HG02885 (cell line): Measurements from ENCODE around the gene CEP63.
A peak's percentile ranks its signal among the peaks of the same experiment; 100 is the strongest.

Experiments
- ATAC-seq: cut with Tn5 transposase; IDR thresholded peaks from one replicate; pipeline ENCODE4 v1.9.1; 2021; ENCODE audit warnings: mild to moderate bottlenecking; ENCODE audit not compliant: unreplicated experiment, poor library complexity

Gene CEP63

DNA sequence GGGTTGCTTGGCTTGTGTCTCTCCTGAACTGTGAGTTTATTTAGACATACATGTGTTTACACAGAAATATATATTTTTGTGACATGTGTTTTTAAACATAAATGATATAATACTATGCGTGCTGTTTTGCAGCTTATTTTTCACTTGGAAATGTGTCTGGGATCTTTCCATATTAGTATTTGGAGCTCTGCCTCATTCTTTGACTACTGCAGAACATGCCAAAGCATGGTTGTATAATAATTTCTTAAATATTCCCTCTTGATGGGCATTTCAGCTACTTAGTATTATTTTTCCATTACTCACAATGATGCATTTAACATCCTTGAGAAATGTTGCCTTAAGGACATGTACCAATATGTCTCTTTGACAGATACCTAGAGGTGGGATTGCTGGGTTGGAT, 19.5 kb upstream of the CEP63 start:
- no peak for ATAC-seq

DNA sequence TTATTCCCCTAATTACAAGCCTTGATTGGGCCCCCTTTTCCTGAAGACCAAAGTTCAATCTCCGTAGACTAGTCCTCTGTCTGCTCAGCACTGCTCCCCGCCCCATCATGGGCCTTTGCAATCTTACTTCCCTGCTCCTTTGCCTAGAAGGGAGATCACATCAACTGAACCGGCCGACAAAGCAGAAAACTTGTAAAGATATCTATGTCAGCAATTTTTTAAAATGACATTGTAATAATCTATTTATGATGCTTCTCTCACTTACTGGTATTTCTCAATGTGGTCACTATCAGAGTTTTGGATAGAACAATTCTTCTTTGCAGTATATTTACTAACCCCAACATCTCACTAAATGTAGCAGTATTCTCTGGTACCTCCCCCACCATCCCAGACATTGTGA, 17.3 kb upstream of the CEP63 start:
- ATAC-seq: no peak

DNA sequence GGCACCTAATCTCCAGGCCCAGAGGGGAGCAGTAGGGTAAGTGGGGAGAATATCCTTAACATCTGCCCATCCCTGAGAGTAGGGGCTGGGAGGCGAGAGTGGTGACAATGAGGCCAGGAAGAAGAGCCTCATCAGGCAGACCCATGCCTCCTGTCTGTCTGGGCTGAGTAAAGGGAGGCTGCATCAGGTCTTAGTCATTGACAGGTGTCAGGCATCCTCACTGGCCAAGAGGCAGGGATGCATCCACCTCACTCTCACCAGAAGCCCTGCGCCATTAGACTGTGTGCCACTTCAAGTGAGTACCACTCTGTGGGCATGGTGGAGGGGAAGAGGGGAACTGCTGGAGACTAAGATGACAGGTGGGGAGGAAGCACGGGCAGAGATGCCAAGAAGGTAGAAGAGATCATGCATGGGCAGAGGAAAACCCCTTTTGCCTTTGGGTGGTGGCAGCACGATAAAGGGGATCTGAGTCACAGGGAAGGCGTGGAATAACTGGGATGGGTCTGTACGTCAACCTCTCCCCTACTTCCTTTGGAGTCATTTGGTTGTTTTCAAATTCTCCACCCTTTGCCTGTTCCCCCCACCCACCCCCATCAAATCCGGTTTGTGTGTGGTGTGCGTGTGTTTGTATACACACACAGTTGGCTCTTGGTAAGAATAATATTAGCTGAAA, 14.2 kb upstream of the CEP63 start:
- ATAC-seq: no peak

DNA sequence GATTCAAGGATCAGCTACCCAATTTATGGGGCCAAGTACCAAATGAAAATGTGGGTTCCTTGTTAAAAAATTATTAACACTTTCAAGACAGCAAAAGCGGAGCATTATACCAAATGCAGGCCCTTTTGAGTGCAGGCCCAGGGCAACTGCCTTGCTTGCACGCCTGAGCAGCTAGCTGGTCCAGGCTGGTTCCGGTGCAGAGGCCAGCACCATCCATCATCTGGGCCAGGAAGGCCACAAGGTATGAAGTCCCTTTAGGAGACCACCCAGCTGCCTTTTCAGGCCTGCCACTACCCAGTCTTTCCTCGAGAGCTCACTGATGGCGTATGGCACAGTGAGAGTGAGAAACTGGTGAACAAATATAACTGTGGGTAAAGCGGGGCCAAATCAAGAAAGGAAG, 13.0 kb upstream of the CEP63 start:
- ATAC-seq: no peak

DNA sequence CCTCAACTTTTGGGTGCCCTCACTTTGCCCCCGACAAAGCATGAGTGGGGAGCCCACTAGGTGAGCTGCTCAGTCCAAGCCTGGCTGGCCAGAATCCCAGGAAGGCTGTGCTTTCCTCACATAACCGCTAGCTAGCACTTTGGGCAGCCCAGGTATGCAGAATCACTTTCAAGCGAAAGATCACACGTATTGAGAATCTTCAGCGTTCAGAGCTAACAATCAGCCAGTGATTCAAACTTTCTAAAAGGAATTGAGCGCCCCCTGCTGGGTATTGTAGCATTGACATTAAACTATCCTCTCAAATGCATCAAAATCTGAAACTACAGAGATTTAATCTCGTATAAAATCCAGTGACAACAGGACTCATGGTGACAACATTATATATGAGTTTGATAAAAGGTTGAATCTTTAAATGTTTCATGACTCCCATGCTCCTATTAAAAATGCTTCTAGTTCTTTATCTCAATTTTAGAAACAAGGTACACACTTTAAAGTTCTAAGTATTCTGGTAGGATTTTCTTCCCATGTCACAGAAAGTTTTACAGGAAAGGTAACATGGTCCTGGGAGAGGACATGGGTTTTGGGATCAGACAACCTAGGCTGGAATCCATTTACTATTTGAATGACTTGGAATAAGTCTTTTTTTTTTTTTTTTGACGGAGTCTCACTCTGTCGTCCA, 11.8 kb upstream of the CEP63 start:
- peak; percentile 57 for ATAC-seq

DNA sequence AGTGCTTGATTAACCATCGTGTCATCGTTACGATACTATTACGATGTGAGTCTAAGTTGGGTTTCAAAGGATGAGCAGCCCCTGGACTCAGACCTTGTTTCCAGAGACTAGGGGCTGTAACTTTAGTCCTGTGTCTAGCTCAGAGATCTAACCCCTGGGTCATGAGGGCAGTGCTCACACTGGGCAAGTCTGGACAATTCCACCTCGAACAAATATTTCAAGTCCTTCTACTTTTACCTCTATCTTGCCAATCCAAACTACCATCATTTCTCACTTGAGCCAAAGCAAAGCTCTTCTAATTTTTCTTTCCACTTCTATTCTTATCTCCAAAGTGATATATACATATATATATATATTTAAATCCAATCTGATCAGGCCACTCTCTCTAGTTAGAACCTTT, 10.9 kb upstream of the CEP63 start:
- ATAC-seq: no peak

DNA sequence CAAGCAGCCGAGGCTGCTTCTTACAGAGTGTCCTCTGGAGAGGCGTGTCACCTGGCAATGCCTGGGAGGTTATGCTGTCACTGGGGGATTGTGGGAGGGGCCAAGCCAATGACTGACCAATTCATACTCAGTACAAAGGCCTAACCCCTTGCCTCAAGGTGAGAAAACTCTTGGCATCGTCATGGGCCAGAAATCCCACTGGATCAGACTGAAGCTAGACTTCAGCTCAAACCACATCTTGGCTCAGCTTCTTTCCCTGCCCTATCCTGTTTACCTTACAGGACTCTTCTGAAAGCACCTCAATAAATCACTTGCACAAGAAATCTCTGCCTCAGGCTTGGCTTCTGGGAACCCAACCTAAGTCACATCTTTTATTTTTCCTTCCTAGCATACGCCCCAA, 9.6 kb upstream of the CEP63 start:
- ATAC-seq: no peak

DNA sequence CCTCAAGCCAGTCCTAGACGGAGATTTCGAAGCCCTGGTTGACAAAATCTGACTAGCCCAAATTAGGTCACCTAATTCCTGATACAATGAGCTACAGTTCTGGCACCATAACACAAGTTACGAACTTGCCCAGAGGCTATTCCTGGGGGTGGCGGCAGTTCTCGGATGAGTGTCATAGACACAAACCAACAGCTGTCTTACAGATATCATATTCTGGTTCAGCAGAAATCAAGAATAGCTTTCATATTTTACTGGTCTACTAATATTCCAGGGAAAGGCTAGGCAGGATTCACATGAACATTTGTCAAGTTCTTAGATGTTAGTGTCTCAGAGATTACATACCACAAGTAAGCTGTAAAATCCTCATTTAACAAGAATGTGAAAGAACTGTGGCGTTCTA, 8.9 kb upstream of the CEP63 start:
- ATAC-seq: no peak

DNA sequence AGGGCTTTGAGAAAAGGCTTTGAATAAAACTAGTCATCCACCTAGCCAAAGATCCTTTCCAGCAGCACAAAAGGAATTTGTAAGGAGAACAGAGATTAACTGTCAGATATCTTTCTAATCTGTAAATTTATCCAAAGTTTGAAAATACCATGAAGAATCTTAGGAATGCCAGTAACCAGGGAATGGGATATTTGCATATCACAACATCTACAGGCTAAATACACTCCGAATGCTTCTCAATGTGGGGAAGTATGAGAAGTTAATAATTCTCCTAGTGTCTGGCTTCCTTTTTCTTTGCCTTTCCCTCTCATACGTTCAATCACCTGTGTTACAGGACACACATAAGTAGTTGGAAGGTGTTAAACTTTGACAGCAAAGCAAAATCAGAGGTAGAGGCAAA, 7.9 kb upstream of the CEP63 start:
- ATAC-seq: no peak

DNA sequence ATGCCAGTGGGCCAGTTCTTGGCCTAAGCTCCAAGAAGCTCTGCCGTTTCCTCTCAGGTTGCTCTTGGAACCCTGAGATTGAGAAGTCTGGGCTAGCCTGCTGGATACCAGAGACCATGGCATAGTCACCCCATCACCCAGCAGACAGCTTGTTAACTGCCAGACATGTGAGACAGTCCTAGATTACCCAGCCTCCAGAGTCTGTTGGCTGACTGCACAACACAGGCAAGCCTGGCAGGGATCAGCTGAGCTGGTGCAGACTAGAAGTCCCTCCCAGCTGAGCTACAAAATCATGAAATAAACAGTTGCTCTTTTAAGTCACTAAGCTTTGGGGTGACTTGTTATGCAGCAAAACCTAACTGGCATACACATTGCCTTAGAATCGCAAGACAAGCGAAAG, 5.3 kb upstream of the CEP63 start:
- no peak for ATAC-seq

DNA sequence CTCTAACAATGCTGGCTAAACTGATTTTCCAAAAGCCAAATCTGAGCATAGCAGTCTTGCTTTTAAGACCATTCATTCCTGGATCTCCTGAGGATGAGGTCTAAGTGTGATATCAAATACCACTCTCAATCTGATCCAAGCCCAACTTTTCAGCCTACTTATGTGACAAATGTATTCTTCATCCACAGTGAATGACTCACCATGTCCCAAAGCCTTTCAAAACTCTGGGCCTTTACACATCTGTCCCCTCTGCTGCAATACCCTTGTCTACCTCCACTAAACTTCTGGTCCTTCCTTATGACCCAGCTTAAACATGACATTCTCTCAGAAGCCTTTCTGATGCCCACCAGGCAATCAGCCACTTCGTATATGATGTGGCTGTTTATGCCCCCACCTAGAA, 4.7 kb upstream of the CEP63 start:
- no peak for ATAC-seq

DNA sequence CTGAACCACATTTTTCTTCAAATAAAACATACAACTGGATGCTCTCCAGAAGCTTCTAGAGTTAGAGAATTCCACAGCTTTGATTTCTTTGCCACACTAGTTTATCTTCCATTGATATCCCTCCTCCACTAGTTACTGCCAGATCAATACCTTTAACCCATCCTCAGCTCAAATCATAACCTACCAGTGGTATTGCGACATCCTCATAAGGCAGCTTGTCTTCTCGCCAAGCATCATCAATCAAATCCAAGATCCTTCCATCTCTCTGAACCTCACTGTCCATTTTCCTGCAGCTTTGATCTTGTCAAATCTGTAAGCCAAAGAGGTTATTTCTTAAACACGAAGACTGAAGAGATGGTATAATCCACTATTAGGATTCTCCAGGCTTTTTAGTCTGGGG, 3.2 kb upstream of the CEP63 start:
- no peak for ATAC-seq

DNA sequence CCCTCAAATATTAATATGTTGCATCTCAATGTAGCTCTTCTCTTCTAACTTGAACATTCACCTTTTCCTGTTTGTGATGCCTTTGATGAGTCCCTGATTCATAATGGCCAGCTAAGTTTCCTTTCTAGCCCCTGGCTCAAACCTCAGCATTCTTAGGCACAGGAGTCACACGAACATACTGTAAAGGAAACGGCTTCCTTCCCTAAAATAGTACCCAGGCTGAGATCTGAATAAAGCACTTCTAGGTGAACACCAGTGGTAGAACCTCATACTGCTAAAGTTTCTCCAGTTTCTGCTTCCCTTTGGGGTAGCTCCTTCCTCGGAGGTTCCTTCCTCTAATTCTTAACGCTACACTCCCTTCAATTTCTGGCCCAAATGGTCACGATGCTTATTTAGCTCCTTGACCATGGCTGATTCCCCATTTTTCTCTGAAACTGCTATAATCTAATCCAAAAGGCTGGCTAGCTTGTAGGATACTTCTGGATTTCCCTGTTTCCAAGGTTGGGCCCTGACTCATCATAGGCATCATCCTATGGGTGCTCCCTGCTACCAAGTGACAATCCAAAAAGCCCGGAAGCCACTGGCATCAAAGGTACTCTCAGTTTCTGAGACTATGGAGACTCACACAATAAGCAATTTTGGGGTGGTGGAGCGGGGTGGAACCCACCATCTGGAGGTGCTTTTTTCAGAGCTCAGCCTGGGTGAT, 2.5 kb upstream of the CEP63 start:
- no peak for ATAC-seq

DNA sequence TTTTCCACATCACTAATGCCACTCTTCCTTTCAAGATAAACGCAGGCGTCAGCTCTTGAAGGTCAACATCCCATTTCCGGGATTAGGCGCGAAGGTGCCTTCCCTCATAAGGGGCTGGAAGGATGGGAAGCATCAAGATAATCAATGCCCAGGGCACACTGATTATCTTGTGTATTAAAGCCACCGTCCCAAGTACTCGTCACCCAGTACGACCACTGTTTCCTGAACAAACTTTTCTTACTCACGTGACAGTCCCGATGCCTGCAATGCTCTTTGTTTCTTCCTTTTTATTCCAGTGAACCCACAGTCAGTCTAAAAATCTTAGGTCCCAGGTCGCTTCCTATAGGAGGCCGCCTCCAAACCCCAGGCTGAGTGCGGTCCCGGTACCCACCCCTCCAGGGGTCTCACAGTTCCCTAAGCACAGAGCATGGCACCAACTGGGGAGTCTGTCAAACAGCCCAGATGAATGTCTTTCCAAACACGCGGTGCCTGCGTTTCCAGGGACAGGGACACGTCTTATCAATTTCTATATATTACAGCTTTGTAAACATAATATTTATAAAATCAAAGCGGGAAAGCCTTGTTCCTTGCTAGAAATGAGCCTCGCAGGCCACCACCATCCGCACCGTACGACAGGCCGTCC, 661 bp upstream of the CEP63 start:
- peak; percentile 4 for ATAC-seq

DNA sequence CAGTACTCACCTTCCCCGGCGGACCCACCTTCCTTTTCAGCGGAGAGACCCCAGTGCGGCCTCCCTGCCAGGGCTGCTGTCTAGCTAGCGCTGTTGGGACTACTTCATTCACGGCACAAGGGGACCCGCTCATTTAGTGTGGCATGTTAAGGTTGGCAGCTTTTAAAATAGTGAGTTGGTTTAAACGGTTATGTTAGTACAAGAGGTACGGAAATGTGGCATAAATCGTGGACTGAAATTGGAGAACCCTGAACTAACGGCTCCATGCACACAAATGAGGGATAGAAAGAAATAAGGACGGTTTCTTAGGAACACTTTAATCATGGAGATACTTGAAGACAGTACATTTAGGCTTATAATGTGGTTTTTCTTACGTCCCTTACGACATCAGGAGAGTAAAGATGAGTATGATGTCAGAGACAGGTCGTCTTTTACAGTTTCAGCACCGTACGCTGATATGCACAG, 752 bp downstream of the CEP63 start:
- no peak for ATAC-seq

DNA sequence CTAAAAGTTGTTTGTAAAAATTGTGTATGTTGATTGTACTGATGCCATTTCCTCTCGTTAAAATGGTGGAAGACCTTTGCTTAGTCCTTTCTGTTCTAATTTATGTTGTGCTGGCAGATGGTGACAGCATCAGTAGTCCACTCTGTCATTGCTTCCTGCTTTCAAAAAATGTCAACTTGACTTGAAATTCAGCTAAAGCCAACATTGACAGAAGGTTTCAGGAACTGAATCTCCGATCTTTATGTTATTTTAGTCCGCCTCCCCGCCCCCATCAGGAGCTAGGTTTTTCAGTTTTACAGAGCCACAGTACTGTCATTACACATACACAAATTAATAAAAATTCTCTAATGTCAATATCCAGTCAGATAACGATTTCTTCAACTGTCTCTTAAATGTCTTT, 1.5 kb downstream of the CEP63 start:
- ATAC-seq: peak; percentile 18

DNA sequence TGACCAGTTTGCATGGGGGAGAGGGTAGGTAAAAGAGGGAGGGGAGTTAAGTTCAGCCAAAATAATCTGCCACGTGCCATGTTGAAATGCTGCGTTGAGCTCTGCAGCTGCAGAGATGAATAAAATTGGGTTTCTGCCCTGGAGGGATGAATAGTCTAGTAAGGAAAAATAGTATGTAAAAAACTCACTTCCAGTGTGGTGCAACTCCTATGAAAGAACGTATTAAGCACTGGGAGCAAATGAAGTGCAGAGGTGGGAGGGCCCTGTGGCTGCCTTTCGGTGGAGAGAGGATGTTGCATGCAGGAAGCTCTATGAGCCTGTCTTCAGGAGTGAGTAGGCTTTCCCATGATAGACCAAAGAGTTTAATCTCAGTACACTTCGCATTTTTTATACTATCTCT, 8.6 kb downstream of the CEP63 start:
- no peak for ATAC-seq

DNA sequence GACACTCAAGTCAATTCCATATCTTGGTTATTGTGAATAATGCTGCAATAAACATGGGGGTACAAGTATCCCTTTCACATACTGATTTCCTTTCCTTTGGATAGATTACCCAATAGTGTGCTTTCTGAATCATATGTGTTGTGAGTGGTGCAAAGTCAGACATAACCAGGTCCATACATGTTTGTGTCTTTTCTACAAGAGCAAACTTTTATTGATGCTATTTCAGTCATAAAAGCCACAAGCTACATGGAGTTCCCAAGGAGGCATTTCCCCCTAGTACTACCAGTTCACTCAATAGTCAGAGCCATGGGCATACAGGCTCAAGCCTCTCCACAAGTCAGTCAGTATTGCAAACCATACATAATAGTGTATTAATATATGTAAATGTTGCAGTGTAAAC, 10.1 kb downstream of the CEP63 start:
- ATAC-seq: no peak

DNA sequence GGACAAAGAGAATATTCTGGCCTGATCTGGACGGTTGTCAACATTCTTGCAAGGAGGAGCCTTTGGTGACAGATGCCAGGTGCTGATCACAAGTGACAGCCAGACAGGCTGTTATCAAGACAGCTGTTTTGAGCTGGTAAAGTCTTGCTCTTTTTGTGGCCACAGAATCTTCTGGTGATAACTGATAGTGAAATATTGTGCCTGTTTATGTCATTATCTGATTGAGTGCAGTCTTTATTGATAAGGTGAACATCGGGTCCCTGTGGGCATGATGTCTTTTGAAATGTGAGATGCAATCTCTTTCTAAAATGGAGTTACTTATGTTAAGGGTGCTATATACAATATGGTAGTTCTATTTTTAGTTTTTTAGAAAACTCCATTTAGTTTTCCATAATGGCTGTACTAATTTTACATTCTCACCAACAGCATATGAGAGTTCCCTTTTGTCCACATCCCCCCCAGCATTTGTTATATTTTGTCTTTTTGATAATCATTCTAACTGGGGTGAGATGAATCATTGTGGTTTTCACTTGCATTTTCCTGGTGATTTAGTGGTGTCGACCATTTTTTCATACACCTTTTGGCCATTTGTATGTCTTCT, 10.7 kb downstream of the CEP63 start:
- no peak for ATAC-seq

DNA sequence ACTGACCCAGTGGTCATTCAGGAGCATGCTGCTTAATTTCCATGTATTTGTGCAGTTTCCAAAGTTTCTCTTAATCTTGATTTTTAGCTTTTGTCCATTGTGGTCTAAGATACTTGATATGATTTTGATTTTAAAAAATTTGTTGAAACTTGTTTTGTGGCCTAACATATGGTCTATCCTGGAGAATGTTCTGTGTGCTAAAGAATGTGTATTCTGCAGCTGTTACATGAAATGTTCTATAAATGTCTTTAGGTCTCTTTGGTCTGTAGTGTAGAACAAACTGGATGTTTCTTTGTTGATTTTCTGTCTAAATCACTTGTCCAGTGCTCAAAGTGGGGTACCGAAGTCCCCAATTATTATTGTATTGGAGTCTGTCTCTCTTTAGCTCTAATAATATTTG, 17.4 kb downstream of the CEP63 start:
- ATAC-seq: no peak

DNA sequence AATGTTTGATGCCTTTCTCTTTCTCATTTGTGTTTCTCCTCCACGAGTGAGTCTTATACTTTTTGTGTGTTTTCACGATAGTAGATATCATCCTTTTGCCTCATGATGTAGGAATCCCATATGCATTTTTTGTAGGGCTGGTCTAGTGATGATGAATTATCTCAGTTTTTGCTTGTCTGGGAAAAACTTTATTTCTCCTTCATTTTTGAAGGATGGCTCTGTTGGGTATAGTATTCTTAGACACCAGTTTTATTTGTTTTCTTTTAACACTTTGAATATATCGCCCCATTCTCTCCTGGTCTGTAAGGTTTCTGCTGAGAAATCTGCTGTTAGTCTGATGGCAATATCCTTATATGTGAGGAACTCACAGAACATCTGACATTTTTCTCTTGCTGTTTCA, 18.3 kb downstream of the CEP63 start:
- ATAC-seq: no peak
